Esophagus muscularis mucosa (tissue), 4 donors: Measurements from ENCODE around the gene MAD1L1.

Source experiments
- CTCF ChIP-seq, 3 experiments: fragments of 200-600 bp in 2 of 3; fragments of 450-650 bp in 1 of 3; sonication (generic) in 2 of 3; IDR thresholded peaks; one replicate each; pipeline ENCODE4 v1.5.1; 2017 to 2019; ENCODE audit warnings: antibody characterized with exemption in 3 of 3, mild to moderate bottlenecking in 2 of 3, moderate library complexity in 1 of 3
- EP300 ChIP-seq: sonication (generic); formaldehyde crosslinking; IDR thresholded peaks from one replicate; pipeline ENCODE4 v1.6.1; 2017; ENCODE audit warnings: antibody characterized with exemption
- POLR2A ChIP-seq: fragments of 450-650 bp; IDR thresholded peaks from one replicate; pipeline ENCODE4 v1.6.1; 2017; ENCODE audit warnings: antibody characterized with exemption, moderate library complexity, mild to moderate bottlenecking, low read depth
- POLR2AphosphoS5 ChIP-seq, 2 donors: sonication (generic); formaldehyde crosslinking; IDR thresholded peaks; one replicate each; pipeline ENCODE4 v1.6.1; 2017; ENCODE audit warnings: antibody characterized with exemption in 2 of 2

- no peak for TF ChIP-seq POLR2A
- no peak for TF ChIP-seq POLR2AphosphoS5 (IDR thresholded peaks at IDR 0.05)
- no peak for TF ChIP-seq CTCF (IDR thresholded peaks at IDR 0.05)
- TF ChIP-seq EP300: no peak
These were observed 11.8 kb upstream of the MAD1L1 start for GRCh38 chr7:2244404-2244995.
